Femur (tissue), 1 donor: ENCODE measurements around the gene TRMT2B.
"Not testable (repeated sequence)": the region's sequence is repeated elsewhere in the genome, so short reads cannot be mapped to it uniquely, and the experiment has no call there.

Source experiments
- DNase-seq: peaks from one replicate; pipeline ENCODE4 v3.0.0-alpha.2; 2017

TRMT2B gene

GRCh38 chrX:100995469-100995868 is 56.4 kb downstream of the TRMT2B start:
- no peak for DNase-seq

GRCh38 chrX:100994352-100995281 is 57.3 kb downstream of the TRMT2B start:
- DNase-seq = no peak

GRCh38 chrX:100990139-100990538 is 61.8 kb downstream of the TRMT2B start:
- no peak for DNase-seq

- no peak for DNase-seq
Measured at GRCh38 chrX:100984818-100985217, 67.1 kb downstream of the TRMT2B start.

- not testable (repeated sequence) for DNase-seq
Measured at GRCh38 chrX:100981498-100981845, 70.4 kb downstream of the TRMT2B start.

- DNase-seq = no peak
Measured at GRCh38 chrX:100980608-100981497, 71.1 kb downstream of the TRMT2B start.

- DNase-seq = no peak
Measured at GRCh38 chrX:100979881-100980607, 71.9 kb downstream of the TRMT2B start.

- DNase-seq = no peak
Measured at GRCh38 chrX:100976211-100976610, 75.7 kb downstream of the TRMT2B start.

- DNase-seq = no peak
Measured at GRCh38 chrX:100975212-100975611, 76.7 kb downstream of the TRMT2B start.

- DNase-seq = no peak
Measured at GRCh38 chrX:100973411-100973810, 78.5 kb downstream of the TRMT2B start.

- no peak for DNase-seq
Measured at GRCh38 chrX:100969936-100970335, 82.0 kb downstream of the TRMT2B start.

GRCh38 chrX:100969408-100969807 is 82.5 kb downstream of the TRMT2B start, which contains the start of gene ARL13A:
Gene ARL13A (plus strand): TSS chrX:100969708. CDS start chrX:100973690, 3,982 bp downstream.
- DNase-seq = no peak

GRCh38 chrX:100964362-100964761 is 87.5 kb downstream of the TRMT2B start:
- DNase-seq = no peak

- DNase-seq = no peak
Measured at GRCh38 chrX:100962811-100963210, 89.1 kb downstream of the TRMT2B start.
